K562 (cell line): Measurements from ENCODE around the gene DLX2. TPM values are rescaled to one million over a fixed set of nuclear protein-coding genes. Genes with fewer than 3 reads are reported as not detected.

ENCODE experiments used
- ATAC-seq: fragments of 200-7000 bp; cut with Tn5 transposase; 3 replicates; pipeline ENCODE4 v1.9.1; 2020; ENCODE audit warnings: moderate library complexity
- BruUV-seq: library from RNA; stranded (reverse); fragments of 400-500 nt; replicated peaks from 2 replicates; lab custom pipeline; 2021; lab: Mats Ljungman, UMichigan
- CTCF ChIA-PET: fragments of 300-600 bp; formaldehyde crosslinking; extraction: SDS; loops from one replicate; lab custom pipeline; 2021; ENCODE audit warnings: low intra/inter-chr PET ratio; lab: Yijun Ruan, JAX
- POLR2A ChIA-PET: fragments of 300-600, 350-650 bp; sonication (Branson Sonifier 250); formaldehyde crosslinking; extraction: SDS; loops from one replicate; lab custom pipeline; 2021; ENCODE audit warnings: antibody characterized with exemption, inconsistent platforms; lab: Yijun Ruan, JAX
- DNase-seq, 4 experiments: peaks; one replicate each; pipeline versions ENCODE4 v3.0.0 to v3.0.0-alpha.2; 2011 to 2018; ENCODE audit warnings: low spot score in 3 of 4, mixed read lengths in 3 of 4; ENCODE audit errors: extremely low read depth in 1 of 4
- FAIRE-seq: peaks from 2 replicates; lab custom pipeline; 2011; peaks lifted over from hg19 to GRCh38; lab: Jason Lieb, UNC
- H2AFZ ChIP-seq: 2 replicates; pipeline ENCODE4 v1.6.0; 2011; ENCODE audit warnings: low read depth, low read length, control low read depth, inconsistent platforms
- H3K27ac ChIP-seq: fragments of 200-600 bp; 3 replicates; pipeline ENCODE4 v1.8.0; 2011; ENCODE audit warnings: low read depth, mild to moderate bottlenecking, control low read depth, inconsistent platforms, low read length, moderate library complexity, mixed read lengths; ENCODE audit errors: extremely low read depth
- H3K27me3 ChIP-seq, 2 experiments: fragments of 300-600 bp in 1 of 2; 2 replicates in 1 of 2; 3 replicates in 1 of 2; pipeline versions ENCODE4 v1.6.0 to v1.8.0; 2011; ENCODE audit warnings: inconsistent platforms in 2 of 2, low read length in 2 of 2, mild to moderate bottlenecking in 1 of 2, mixed read lengths in 1 of 2, moderate library complexity in 1 of 2; ENCODE audit not compliant: control insufficient read depth in 2 of 2, insufficient read depth in 2 of 2
- H3K36me3 ChIP-seq: fragments of 300-600 bp; 3 replicates; pipeline ENCODE4 v1.8.0; 2011; ENCODE audit warnings: mild to moderate bottlenecking, low read length, inconsistent platforms; ENCODE audit not compliant: control insufficient read depth, insufficient read depth
- H3K4me1 ChIP-seq, 2 experiments: fragments of 200-600 bp in 1 of 2; replicated peaks in 1 of 2; 2 replicates in 1 of 2; 3 replicates in 1 of 2; pipeline versions ENCODE4 v1.5.1 to v1.8.0; 2011; ENCODE audit warnings: inconsistent platforms in 2 of 2, low read length in 2 of 2, mild to moderate bottlenecking in 1 of 2, mixed read lengths in 1 of 2, moderate library complexity in 1 of 2; ENCODE audit not compliant: control insufficient read depth in 2 of 2, insufficient read depth in 2 of 2
- H3K4me2 ChIP-seq: 2 replicates; pipeline ENCODE4 v1.6.1; 2011; ENCODE audit warnings: low read length, control low read depth, inconsistent platforms, mixed read lengths; ENCODE audit not compliant: insufficient read depth
- H3K4me3 ChIP-seq: fragments of 200-600 bp; sonication (generic), shearing (Covaris generic); 2 replicates; pipeline ENCODE4 v1.5.1; 2016; ENCODE audit warnings: control low read depth, inconsistent platforms
- H3K79me2 ChIP-seq: fragments of 200-600 bp; 3 replicates; pipeline ENCODE4 v1.8.0; 2011; ENCODE audit warnings: low read length, inconsistent platforms; ENCODE audit not compliant: control insufficient read depth, insufficient read depth
- H3K9ac ChIP-seq, 2 experiments: 2 replicates each; pipeline versions ENCODE4 v1.6.0 to v1.6.1; 2011; ENCODE audit warnings: low read depth in 2 of 2, low read length in 2 of 2, control low read depth in 1 of 2, inconsistent platforms in 1 of 2, mild to moderate bottlenecking in 1 of 2, mixed read lengths in 1 of 2; ENCODE audit not compliant: insufficient read depth in 1 of 2
- H3K9me1 ChIP-seq: one replicate; pipeline ENCODE4 v1.6.0; 2011; ENCODE audit warnings: inconsistent platforms, mild to moderate bottlenecking, low read length, moderate library complexity; ENCODE audit not compliant: control insufficient read depth, insufficient read depth
- H3K9me3 ChIP-seq: replicated peaks from 2 replicates; pipeline ENCODE4 v1.5.1; 2011; ENCODE audit warnings: low read depth, low read length, inconsistent platforms; ENCODE audit not compliant: control insufficient read depth, insufficient read depth
- H4K20me1 ChIP-seq: replicated peaks from 2 replicates; pipeline ENCODE4 v1.6.1; 2011; ENCODE audit warnings: low read length, inconsistent platforms, mixed read lengths; ENCODE audit not compliant: control insufficient read depth, insufficient read depth
- BCL6 ChIP-seq: fragments of 250-450 bp; sonication (Bioruptor Pico); IDR thresholded peaks from 2 replicates; pipeline ENCODE4 v1.4.0; 2020
- ZBTB11 ChIP-seq, 3 experiments: fragments of 200-800 bp in 1 of 3; fragments of 250-450 bp in 1 of 3; fragments of 450-650 bp in 1 of 3; sonication (Bioruptor Pico) in 1 of 3; sonication (Bioruptor generic) in 1 of 3; formaldehyde crosslinking in 1 of 3; IDR thresholded peaks; 2 replicates each; pipeline versions ENCODE4 v1.6.1 to v1.8.0; 2016 to 2022; ENCODE audit warnings: mild to moderate bottlenecking in 2 of 3, missing genetic modification characterization in 2 of 3, missing compliant biosample characterization in 1 of 3, moderate library complexity in 1 of 3
- ZBTB33 ChIP-seq: sonication (generic); formaldehyde crosslinking; IDR thresholded peaks from 2 replicates; pipeline ENCODE4 v1.8.1; 2023; ENCODE audit warnings: mild to moderate bottlenecking, missing genetic modification reagents
- ZNF184 ChIP-seq: sonication (generic); formaldehyde crosslinking; IDR thresholded peaks from 2 replicates; pipeline ENCODE4 v1.5.0; 2020; ENCODE audit warnings: missing genetic modification reagents
- WGBS: fragments of 100-300 bp; shearing (Covaris generic); methylation state at CpG from one replicate; pipeline ENCODE4 v1.1.6; 2016; ENCODE audit warnings: low coverage, mixed read lengths; ENCODE audit not compliant: insufficient coverage; ENCODE audit errors: missing lambda C conversion rate; 5-methylcytosine and 5-hydroxymethylcytosine counted together
- in situ Hi-C: fragments of 300-500 bp; cut with MboI; formaldehyde crosslinking; loops from 4 replicates; pipeline ENCODE4 v1.15.0; 2018; ENCODE audit warnings: inconsistent platforms, mixed read lengths
- intact Hi-C: fragments of 100-400 bp; cut with micrococcal nuclease; formaldehyde crosslinking; loops from 2 replicates; pipeline ENCODE4 v1.14.2; 2022
- polyA plus RNA-seq, 8 experiments: library from polyadenylated mRNA; depleted of rRNA in 4 of 8; stranded (reverse) in 5 of 8; unstranded in 3 of 8; fragments of >200 nt; fragmentation: Nextera tagmentation in 2 of 8; fragmentation: Illumina TruSeq in 1 of 8; extraction: Ambion mirVana in 2 of 8; extraction: Trizol in 1 of 8; gene quantifications; 2 replicates each; pipeline versions ENCODE4 v1.2.1 to v1.2.3, GENCODE V29; 2011 to 2014; ENCODE audit warnings: inconsistent platforms in 1 of 8, missing spikeins in 1 of 8
- total RNA-seq, 7 experiments: library from RNA; depleted of rRNA in 6 of 7; stranded (reverse); fragments of >200 nt in 6 of 7; fragmentation: Illumina TruSeq in 2 of 7; extraction: Trizol in 2 of 7; gene quantifications; 2 replicates each; pipeline versions ENCODE4 v1.2.1 to v1.2.3, GENCODE V29; 2011 to 2021; ENCODE audit warnings: low replicate concordance in 1 of 7

The DLX2 gene
- total and polyA plus RNA-seq, 9 of the 15 experiments (the other 6 are each of a cell fraction or from before 2014, with no cell fraction given), result 0.14 to 4.3 (median 0.86) TPM

DNA sequence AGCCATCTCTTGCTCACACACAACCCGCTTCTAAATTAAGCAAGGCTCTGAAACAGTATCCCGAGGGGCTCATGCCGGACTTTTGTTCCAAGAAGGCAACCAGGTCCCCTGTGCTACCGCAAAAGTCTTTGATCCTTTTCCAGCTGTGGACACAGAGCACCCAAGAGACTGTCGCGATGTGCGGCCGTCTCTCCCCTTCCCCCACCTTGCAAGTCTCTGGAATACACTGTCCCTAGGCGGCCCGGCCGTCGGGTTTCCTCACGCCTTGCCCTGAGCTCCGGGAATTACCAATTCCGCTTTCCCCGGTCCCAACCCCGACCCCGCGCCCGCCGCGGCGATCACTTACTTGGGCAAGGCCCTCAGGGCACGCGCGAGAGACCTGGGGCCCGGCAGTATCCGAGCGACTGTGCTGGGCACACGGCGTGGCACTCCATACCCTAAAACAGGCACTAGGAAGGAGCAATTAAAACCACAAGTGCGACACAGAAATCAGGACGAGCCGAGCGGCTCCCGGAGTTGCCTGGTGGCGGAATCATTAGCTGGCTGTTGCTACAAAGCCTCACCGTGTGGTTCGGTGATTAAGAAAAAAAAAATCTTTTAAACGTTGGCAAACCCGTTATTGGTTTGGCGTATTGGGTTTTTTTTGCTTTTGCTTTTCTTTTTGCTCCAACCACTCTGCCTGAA is 19.6 kb downstream of the DLX2 start (continued):
- TF ChIP-seq ZBTB11 (CRISPR knock-in tag; IDR thresholded peaks at IDR 0.05), result no peak
- no peak for TF ChIP-seq BCL6 (CRISPR knock-in tag)

GRCh38 chr2:172082105-172082943 is 20.4 kb downstream of the DLX2 start:
- no peaks in the 10 kb centered on the region for H4K20me1 ChIP-seq
- H3K4me3 ChIP-seq, result no peak overlapping the region
- ChIA-PET POLR2A (interaction anchor here (0.6 kb wide), 3 partner anchors 16 to 168 kb away, joined by 3 to 4 read pairs (median 3); no protein-coding TSS in a partner anchor), CTCF (no interaction called here)
- 67% methylated on average over 14 of the region's 14 CpGs for WGBS
- no peak overlapping the region for H3K9ac ChIP-seq
- peaks cover 8% of the 10 kb centered on the region; the same call in 2 of the 3 replicates for H3K79me2 ChIP-seq
- intact Hi-C loops, result no loop called here
- FAIRE-seq (no peak), ATAC-seq (no peak), DNase-seq (no peak)
- no peak overlapping the region for H3K27ac ChIP-seq
- in situ Hi-C loops, result no loop called here
- BruUV-seq, result no TSS peak
- peak; percentile 97 for TF ChIP-seq ZBTB33 (CRISPR knock-in tag)
- no peak for TF ChIP-seq ZNF184 (CRISPR knock-in tag)
- no peak overlapping the region for H2AFZ ChIP-seq
- no peaks in the 10 kb centered on the region for H3K27me3 ChIP-seq
- 0 out of 2 replicates have a peak, but pooled peaks cover 3% of the 10 kb centered on the region for H3K9me3 ChIP-seq
- H3K4me1 ChIP-seq, result peaks cover 7 to 43% of the 10 kb centered on the region in 2 experiments; a peak in 4 of 5 replicates
- peaks cover 7% of the 10 kb centered on the region; the same call in 1 of the 3 replicates for H3K36me3 ChIP-seq
- no peak overlapping the region for H3K4me2 ChIP-seq
- no peaks in the 10 kb centered on the region for H3K9me1 ChIP-seq
